Loucy (cell line): ENCODE measurements around the gene CSPG4.

Experiments used
- CTCF ChIP-seq: fragments of 200-600 bp; sonication (generic); conservative IDR thresholded peaks from 2 replicates; pipeline ENCODE4 v1.5.1; 2014; ENCODE audit warnings: mild to moderate bottlenecking, antibody characterized with exemption, low read length
- EZH2phosphoT487 ChIP-seq: fragments of 200-600 bp; IDR thresholded peaks from 2 replicates; pipeline ENCODE4 v1.6.1; 2018; ENCODE audit warnings: antibody characterized with exemption, mild to moderate bottlenecking, moderate library complexity, borderline replicate concordance

GRCh38 chr15:75704618-75705017 is 8.0 kb downstream of the CSPG4 start:
- TF ChIP-seq EZH2phosphoT487 (no peak), CTCF (no peak)
